Stimulated activated CD4-positive, alpha-beta T cell treated with anti-CD3 and anti-CD28 coated beads, Interleukin-1b, Interleukin-23, amount 100 ng/mL, for 4 hours (primary cell): ENCODE measurements around the gene SSBP4.
"Not testable (repeated sequence)": the region's sequence is repeated elsewhere in the genome, so short reads cannot be mapped to it uniquely, and the experiment has no call there.

Source experiments
- DNase-seq, 2 donors: peaks; one replicate each; pipeline ENCODE4 v3.0.0-alpha.2; 2020; ENCODE audit warnings: low read depth in 2 of 2

The SSBP4 gene

GRCh38 chr19:18419195-18419698, at the start of gene SSBP4:
SSBP4 (plus strand) TSS chr19:18419398; CDS start chr19:18419649, 251 bp downstream.
- peak; percentile 54 to 64 for DNase-seq

GRCh38 chr19:18373407-18373891, 45.7 kb upstream of the SSBP4 start:
- DNase-seq = no peak

GRCh38 chr19:18373892-18374629, 45.1 kb upstream of the SSBP4 start:
- DNase-seq = peak in 1 of 2 donors; percentile 8

- DNase-seq = no peak
Measured at GRCh38 chr19:18377026-18377425, 42.2 kb upstream of the SSBP4 start.

- no peak for DNase-seq
Measured at GRCh38 chr19:18379803-18380747, 39.1 kb upstream of the SSBP4 start.

- DNase-seq = no peak
Measured at GRCh38 chr19:18380843-18381242, 38.4 kb upstream of the SSBP4 start.

GRCh38 chr19:18383622-18384021, 35.6 kb upstream of the SSBP4 start:
- DNase-seq = not testable (repeated sequence)

GRCh38 chr19:18384775-18385174, 34.4 kb upstream of the SSBP4 start:
- DNase-seq = no peak

GRCh38 chr19:18385359-18385674, 33.9 kb upstream of the SSBP4 start:
- no peak for DNase-seq

- DNase-seq = peak in 1 of 2 donors; percentile 23
Measured at GRCh38 chr19:18385675-18386542, 33.3 kb upstream of the SSBP4 start, which contains the start of gene GDF15. GDF15 (plus strand) TSS chr19:18386158; CDS start chr19:18386190, 32 bp downstream.

- no peak for DNase-seq
Measured at GRCh38 chr19:18386543-18387271, 32.5 kb upstream of the SSBP4 start.

- DNase-seq = peak; percentile 71 to 72
Measured at GRCh38 chr19:18388100-18388959, 30.9 kb upstream of the SSBP4 start.

GRCh38 chr19:18388960-18389725, 30.1 kb upstream of the SSBP4 start:
- no peak for DNase-seq

- no peak for DNase-seq
Measured at GRCh38 chr19:18389726-18390064, 29.5 kb upstream of the SSBP4 start.

GRCh38 chr19:18390065-18390907, 28.9 kb upstream of the SSBP4 start:
- no peak for DNase-seq

GRCh38 chr19:18391509-18392075, 27.6 kb upstream of the SSBP4 start:
- no peak for DNase-seq

GRCh38 chr19:18392417-18392816, 26.8 kb upstream of the SSBP4 start:
- no peak for DNase-seq

GRCh38 chr19:18392926-18393325, 26.3 kb upstream of the SSBP4 start:
- no peak for DNase-seq
